ENCODE results near the gene TKFC. TPM values are rescaled to one million over a fixed set of nuclear protein-coding genes. Genes with fewer than 3 reads are reported as not detected.

The TKFC gene
- total and polyA plus RNA-seq, 4 donors, result 15.7 to 134 (median 53.4) TPM

DNA sequence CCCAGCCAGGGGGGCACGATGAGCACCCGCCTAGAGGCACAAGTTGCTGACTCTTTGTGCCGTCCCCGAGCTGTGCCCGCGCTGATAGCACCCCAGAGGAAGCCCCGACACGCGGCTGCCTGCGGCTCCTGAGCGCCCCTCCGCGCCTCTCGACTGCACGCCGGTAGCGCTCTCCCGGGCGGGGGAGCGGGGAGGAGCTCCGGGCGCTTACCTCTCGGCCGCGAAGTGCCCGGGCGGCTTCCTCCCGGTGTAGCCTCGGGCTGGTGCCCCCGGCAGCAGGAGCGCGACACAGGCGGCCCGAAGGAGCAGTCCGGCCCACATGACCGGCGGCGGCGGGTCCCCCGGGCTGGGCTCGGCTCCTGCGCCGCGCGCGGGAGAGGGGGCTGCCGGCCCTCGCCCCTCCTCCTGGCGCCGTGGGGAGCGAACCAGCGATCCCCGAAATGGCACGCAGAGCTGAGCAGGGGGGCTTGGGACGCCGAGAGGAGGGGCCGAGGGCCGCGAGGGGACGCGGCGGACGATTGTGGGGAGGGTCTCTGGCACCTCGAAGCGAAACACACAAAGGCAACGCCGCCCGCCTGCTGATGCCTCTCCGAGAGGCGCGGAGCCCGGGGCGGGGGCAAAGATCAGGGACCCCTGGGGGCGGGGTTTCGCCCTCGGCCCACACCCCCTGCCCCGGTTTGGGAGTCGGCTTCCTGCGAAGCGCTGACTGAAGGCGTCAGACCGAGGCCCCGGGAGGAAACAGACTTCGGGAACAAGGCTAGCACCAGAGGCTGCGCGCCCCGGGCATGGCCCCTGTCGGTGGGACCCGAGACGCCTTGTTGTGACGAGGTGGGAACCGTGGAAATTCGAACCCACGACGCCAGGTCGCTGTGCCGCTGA, 38.1 kb upstream of the TKFC start, which contains the start of gene VWCE:
VWCE (minus strand) TSS at position 600 of the 879 bp plus-strand sequence; CDS start at position 321, 279 bp downstream.
- Histone ChIP-seq H3K27ac (ENCODE audit: low read depth in 1 of 2, low read length in 2 of 2) (peak within 1 kb of the TSS; percentile 1 to 74), H3K4me3 (ENCODE audit: low read depth in 1 of 3, low read length in 3 of 3) (peak within 1 kb of the TSS; percentile 35 to 78 (median 65)), H3K27me3 (ENCODE audit: control insufficient read depth in 4 of 4, insufficient read depth in 4 of 4, low read length in 3 of 4) (no peaks in the 10 kb centered on the region), H3K9ac (ENCODE audit: low read depth in 1 of 2, low read length in 2 of 2) (peak within 1 kb of the TSS; percentile 62 to 64), H3K36me3 (ENCODE audit: control insufficient read depth in 4 of 4, insufficient read depth in 3 of 4, low read depth in 1 of 4, low read length in 3 of 4) (peaks cover 0 to 7% (median 4%) of the 10 kb centered on the region in 4 donors), H3K9me3 (ENCODE audit: control insufficient read depth in 4 of 4, low read length in 3 of 4) (no peaks in the 10 kb centered on the region), H3K4me1 (ENCODE audit: control insufficient read depth in 4 of 4, insufficient read depth in 4 of 4, low read length in 3 of 4) (peaks cover 3 to 43% (median 27%) of the 10 kb centered on the region in 4 donors)
- under 1% methylated on average over 97 of the region's 97 CpGs for WGBS
- peak; percentile 46 to 52 for TF ChIP-seq RAD21 (IDR thresholded peaks at IDR 0.05)
- TF ChIP-seq FOXA1 (IDR thresholded peaks at IDR 0.05), result no peak
- TF ChIP-seq NR2F2 (IDR thresholded peaks at IDR 0.05), result no peak
- peak in 1 of 2 donors; percentile 46 for TF ChIP-seq HNF4A (conservative IDR thresholded peaks at IDR 0.05)
- no peak for TF ChIP-seq SP1 (IDR thresholded peaks at IDR 0.05)
- TF ChIP-seq EGR1 (IDR thresholded peaks at IDR 0.05; ENCODE audit: low read depth in 2 of 2), result no peak
- TF ChIP-seq YY1 (IDR thresholded peaks at IDR 0.05), result peak; percentile 16
- TF ChIP-seq, protein P1, sequence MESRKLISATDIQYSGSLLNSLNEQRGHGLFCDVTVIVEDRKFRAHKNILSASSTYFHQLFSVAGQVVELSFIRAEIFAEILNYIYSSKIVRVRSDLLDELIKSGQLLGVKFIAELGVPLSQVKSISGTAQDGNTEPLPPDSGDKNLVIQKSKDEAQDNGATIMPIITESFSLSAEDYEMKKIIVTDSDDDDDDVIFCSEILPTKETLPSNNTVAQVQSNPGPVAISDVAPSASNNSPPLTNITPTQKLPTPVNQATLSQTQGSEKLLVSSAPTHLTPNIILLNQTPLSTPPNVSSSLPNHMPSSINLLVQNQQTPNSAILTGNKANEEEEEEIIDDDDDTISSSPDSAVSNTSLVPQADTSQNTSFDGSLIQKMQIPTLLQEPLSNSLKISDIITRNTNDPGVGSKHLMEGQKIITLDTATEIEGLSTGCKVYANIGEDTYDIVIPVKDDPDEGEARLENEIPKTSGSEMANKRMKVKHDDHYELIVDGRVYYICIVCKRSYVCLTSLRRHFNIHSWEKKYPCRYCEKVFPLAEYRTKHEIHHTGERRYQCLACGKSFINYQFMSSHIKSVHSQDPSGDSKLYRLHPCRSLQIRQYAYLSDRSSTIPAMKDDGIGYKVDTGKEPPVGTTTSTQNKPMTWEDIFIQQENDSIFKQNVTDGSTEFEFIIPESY (IDR thresholded peaks at IDR 0.05), result no peak
- peak; percentile 83 for DNase-seq (ENCODE audit: low spot score)

DNA sequence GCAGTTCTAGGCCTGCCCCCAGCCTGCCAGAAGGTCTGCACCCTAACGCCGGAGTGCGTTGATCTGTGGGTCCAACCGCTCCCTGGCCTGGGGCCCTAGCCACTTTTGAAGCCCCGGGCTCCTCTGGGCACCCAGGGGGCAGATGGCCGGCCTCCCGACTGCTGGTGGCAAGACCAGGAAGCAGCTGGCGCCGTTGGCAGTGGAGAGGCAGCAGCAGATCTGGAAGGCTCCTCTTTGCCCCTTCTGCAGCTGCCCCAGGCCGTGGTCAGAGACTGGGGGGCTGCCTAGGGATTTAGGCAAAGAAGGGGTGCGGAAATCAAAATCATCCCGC, 37.5 kb upstream of the TKFC start:
- Histone ChIP-seq H3K27me3 (ENCODE audit: control insufficient read depth in 4 of 4, insufficient read depth in 4 of 4, low read length in 3 of 4) (no peaks in the 10 kb centered on the region), H3K36me3 (ENCODE audit: control insufficient read depth in 4 of 4, insufficient read depth in 3 of 4, low read depth in 1 of 4, low read length in 3 of 4) (peaks cover under 1 to 13% (median 9%) of the 10 kb centered on the region in 4 donors), H3K4me1 (ENCODE audit: control insufficient read depth in 4 of 4, insufficient read depth in 4 of 4, low read length in 3 of 4) (peaks cover 3 to 43% (median 27%) of the 10 kb centered on the region in 4 donors), H3K4me3 (ENCODE audit: low read depth in 1 of 3, low read length in 3 of 3) (peak overlapping the region in 2 of 3 donors; percentile 65 to 78), H3K9me3 (ENCODE audit: control insufficient read depth in 4 of 4, low read length in 3 of 4) (no peaks in the 10 kb centered on the region), H3K9ac (ENCODE audit: low read depth in 1 of 2, low read length in 2 of 2) (peak overlapping the region; percentile 24 to 62), H3K27ac (ENCODE audit: low read depth in 1 of 2, low read length in 2 of 2) (peak overlapping the region in 1 of 2 donors; percentile 74)
- WGBS, result 37% methylated on average over 12 of the region's 12 CpGs
- no peak for DNase-seq (ENCODE audit: low spot score)
- TF ChIP-seq, protein P2, sequence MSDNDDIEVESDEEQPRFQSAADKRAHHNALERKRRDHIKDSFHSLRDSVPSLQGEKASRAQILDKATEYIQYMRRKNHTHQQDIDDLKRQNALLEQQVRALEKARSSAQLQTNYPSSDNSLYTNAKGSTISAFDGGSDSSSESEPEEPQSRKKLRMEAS (IDR thresholded peaks at IDR 0.05), result no peak
- TF ChIP-seq GABPA (IDR thresholded peaks at IDR 0.05 in 1 of 2, conservative IDR thresholded peaks at IDR 0.05 in 1 of 2) (no peak), FOXA2 (IDR thresholded peaks at IDR 0.05) (no peak), RAD21 (IDR thresholded peaks at IDR 0.05) (no peak), YY1 (IDR thresholded peaks at IDR 0.05) (no peak)

DNA sequence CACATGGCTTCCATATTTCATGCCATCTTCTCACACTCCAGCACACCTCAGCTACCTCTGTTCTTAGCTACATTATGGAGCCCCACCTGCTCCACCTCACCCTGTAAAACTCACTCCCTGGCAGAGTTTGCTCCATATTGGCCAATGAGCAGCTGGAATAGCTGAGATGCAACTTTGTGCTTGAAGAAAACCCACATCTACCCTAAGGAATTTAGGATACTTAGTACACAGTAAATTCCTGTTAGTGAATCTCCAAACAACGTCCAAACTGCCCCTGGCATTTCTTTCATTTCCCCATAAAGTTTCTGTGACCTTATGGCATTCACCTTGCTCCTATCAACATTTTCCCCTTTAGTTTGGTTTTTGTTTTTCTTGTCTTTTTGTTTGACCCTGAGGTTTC, 35.7 kb upstream of the TKFC start:
- H3K4me3 ChIP-seq (ENCODE audit: low read depth in 1 of 3, low read length in 3 of 3), result no peak overlapping the region
- no peak for DNase-seq (ENCODE audit: low spot score)
- H3K9me3 ChIP-seq (ENCODE audit: control insufficient read depth in 4 of 4, low read length in 3 of 4), result no peaks in the 10 kb centered on the region
- 72% methylated on average over 1 of the region's 1 CpG for WGBS
- H3K36me3 ChIP-seq (ENCODE audit: control insufficient read depth in 4 of 4, insufficient read depth in 3 of 4, low read depth in 1 of 4, low read length in 3 of 4), result peaks cover 6 to 31% (median 25%) of the 10 kb centered on the region in 4 donors
- no peak overlapping the region for H3K9ac ChIP-seq (ENCODE audit: low read depth in 1 of 2, low read length in 2 of 2)
- H3K27me3 ChIP-seq (ENCODE audit: control insufficient read depth in 4 of 4, insufficient read depth in 4 of 4, low read length in 3 of 4), result no peaks in the 10 kb centered on the region
- TF ChIP-seq RAD21 (IDR thresholded peaks at IDR 0.05) (no peak), NR2F2 (IDR thresholded peaks at IDR 0.05) (no peak), SP1 (IDR thresholded peaks at IDR 0.05) (no peak), YY1 (IDR thresholded peaks at IDR 0.05) (no peak), HNF4A (conservative IDR thresholded peaks at IDR 0.05) (no peak), RXRA (IDR thresholded peaks at IDR 0.05) (no peak), FOXA1 (IDR thresholded peaks at IDR 0.05) (no peak), HNF4G (IDR thresholded peaks at IDR 0.05) (no peak), EGR1 (IDR thresholded peaks at IDR 0.05; ENCODE audit: low read depth in 2 of 2) (no peak)
- TF ChIP-seq, protein P3, sequence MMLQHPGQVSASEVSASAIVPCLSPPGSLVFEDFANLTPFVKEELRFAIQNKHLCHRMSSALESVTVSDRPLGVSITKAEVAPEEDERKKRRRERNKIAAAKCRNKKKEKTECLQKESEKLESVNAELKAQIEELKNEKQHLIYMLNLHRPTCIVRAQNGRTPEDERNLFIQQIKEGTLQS (IDR thresholded peaks at IDR 0.05), result no peak
- H3K4me1 ChIP-seq (ENCODE audit: control insufficient read depth in 4 of 4, insufficient read depth in 4 of 4, low read length in 3 of 4), result peaks cover 3 to 43% (median 27%) of the 10 kb centered on the region in 4 donors
- no peak overlapping the region for H3K27ac ChIP-seq (ENCODE audit: low read depth in 1 of 2, low read length in 2 of 2)
